Mucosa of rectum (tissue), 2 donors: ENCODE data around the gene CHST15.

Experiments
- H3K27ac ChIP-seq, 2 donors: one replicate each; pipeline ENCODE4 v1.7.0; 2013; ENCODE audit warnings: inconsistent platforms in 2 of 2, low read depth in 2 of 2, low read length in 2 of 2
- H3K27me3 ChIP-seq, 2 donors: one replicate each; pipeline ENCODE4 v1.7.0; 2013; ENCODE audit warnings: low read length in 2 of 2; ENCODE audit not compliant: control insufficient read depth in 2 of 2, insufficient read depth in 2 of 2
- H3K36me3 ChIP-seq, 2 donors: one replicate each; pipeline ENCODE4 v1.7.0; 2013; ENCODE audit warnings: low read length in 2 of 2; ENCODE audit not compliant: control insufficient read depth in 2 of 2, insufficient read depth in 2 of 2
- H3K4me1 ChIP-seq, 2 donors: one replicate each; pipeline ENCODE4 v1.7.0; 2013; ENCODE audit warnings: low read length in 2 of 2, mild to moderate bottlenecking in 1 of 2; ENCODE audit not compliant: control insufficient read depth in 2 of 2, insufficient read depth in 2 of 2
- H3K4me3 ChIP-seq, 2 donors: one replicate each; pipeline ENCODE4 v1.7.0; 2013; ENCODE audit warnings: low read length in 2 of 2
- H3K9ac ChIP-seq, 2 donors: one replicate each; pipeline ENCODE4 v1.7.0; 2013; ENCODE audit warnings: low read length in 2 of 2, low read depth in 1 of 2, mild to moderate bottlenecking in 1 of 2
- H3K9me3 ChIP-seq, 2 donors: one replicate each; pipeline ENCODE4 v1.7.0; 2013; ENCODE audit warnings: low read length in 2 of 2; ENCODE audit not compliant: control insufficient read depth in 2 of 2
- donor health status: healthy.
- donor health status: Normal muscosa, but diverticular disease.

Gene CHST15

GRCh38 chr10:124025152-124025551 is 68.2 kb downstream of the CHST15 start:
- peaks cover 0 to under 1% of the 10 kb centered on the region in 2 donors for H3K4me1 ChIP-seq
- no peaks in the 10 kb centered on the region for H3K27me3 ChIP-seq
- no peak overlapping the region for H3K27ac ChIP-seq
- H3K4me3 ChIP-seq = no peak overlapping the region
- H3K9ac ChIP-seq = no peak overlapping the region
- H3K9me3 ChIP-seq = no peaks in the 10 kb centered on the region
- H3K36me3 ChIP-seq = no peaks in the 10 kb centered on the region

GRCh38 chr10:124022066-124022465 is 71.3 kb downstream of the CHST15 start:
- Histone ChIP-seq H3K9ac (no peak overlapping the region), H3K4me3 (no peak overlapping the region), H3K4me1 (no peaks in the 10 kb centered on the region), H3K9me3 (no peaks in the 10 kb centered on the region), H3K27me3 (no peaks in the 10 kb centered on the region), H3K36me3 (peaks cover 0 to 6% of the 10 kb centered on the region in 2 donors), H3K27ac (no peak overlapping the region)

- Histone ChIP-seq H3K9me3 (no peaks in the 10 kb centered on the region), H3K27me3 (no peaks in the 10 kb centered on the region), H3K36me3 (peaks cover 0 to 6% of the 10 kb centered on the region in 2 donors), H3K4me1 (no peaks in the 10 kb centered on the region), H3K4me3 (no peak overlapping the region), H3K9ac (no peak overlapping the region), H3K27ac (no peak overlapping the region)
Observed at GRCh38 chr10:124020981-124021815, 72.2 kb downstream of the CHST15 start.

- Histone ChIP-seq H3K4me1 (no peaks in the 10 kb centered on the region), H3K36me3 (peaks cover 0 to 6% of the 10 kb centered on the region in 2 donors), H3K4me3 (no peak overlapping the region), H3K27ac (no peak overlapping the region), H3K27me3 (no peaks in the 10 kb centered on the region), H3K9me3 (no peaks in the 10 kb centered on the region), H3K9ac (no peak overlapping the region)
Observed at GRCh38 chr10:124019886-124020797, 73.3 kb downstream of the CHST15 start.

- peaks cover 0 to 6% of the 10 kb centered on the region in 2 donors for H3K36me3 ChIP-seq
- H3K4me1 ChIP-seq = no peaks in the 10 kb centered on the region
- no peak overlapping the region for H3K9ac ChIP-seq
- no peak overlapping the region for H3K27ac ChIP-seq
- no peaks in the 10 kb centered on the region for H3K9me3 ChIP-seq
- H3K27me3 ChIP-seq = no peaks in the 10 kb centered on the region
- no peak overlapping the region for H3K4me3 ChIP-seq
Observed at GRCh38 chr10:124018886-124019525, 74.4 kb downstream of the CHST15 start.

- H3K4me3 ChIP-seq = no peak overlapping the region
- H3K9me3 ChIP-seq = no peaks in the 10 kb centered on the region
- no peaks in the 10 kb centered on the region for H3K4me1 ChIP-seq
- no peak overlapping the region for H3K9ac ChIP-seq
- H3K36me3 ChIP-seq = peaks cover 0 to 6% of the 10 kb centered on the region in 2 donors
- no peak overlapping the region for H3K27ac ChIP-seq
- no peaks in the 10 kb centered on the region for H3K27me3 ChIP-seq
Observed at GRCh38 chr10:124017729-124018128, 75.7 kb downstream of the CHST15 start.

GRCh38 chr10:124016804-124017375 is 76.5 kb downstream of the CHST15 start:
- Histone ChIP-seq H3K9ac (no peak overlapping the region), H3K9me3 (no peaks in the 10 kb centered on the region), H3K4me3 (no peak overlapping the region), H3K27ac (no peak overlapping the region), H3K4me1 (no peaks in the 10 kb centered on the region), H3K36me3 (peaks cover 0 to 6% of the 10 kb centered on the region in 2 donors), H3K27me3 (no peaks in the 10 kb centered on the region)

GRCh38 chr10:124015991-124016390 is 77.4 kb downstream of the CHST15 start:
- H3K9me3 ChIP-seq = no peaks in the 10 kb centered on the region
- no peak overlapping the region for H3K4me3 ChIP-seq
- no peaks in the 10 kb centered on the region for H3K4me1 ChIP-seq
- peaks cover 0 to 6% of the 10 kb centered on the region in 2 donors for H3K36me3 ChIP-seq
- H3K9ac ChIP-seq = no peak overlapping the region
- H3K27me3 ChIP-seq = no peaks in the 10 kb centered on the region
- no peak overlapping the region for H3K27ac ChIP-seq

GRCh38 chr10:124014416-124015154 is 78.8 kb downstream of the CHST15 start:
- Histone ChIP-seq H3K4me1 (no peaks in the 10 kb centered on the region), H3K9me3 (no peaks in the 10 kb centered on the region), H3K27ac (no peak overlapping the region), H3K27me3 (no peaks in the 10 kb centered on the region), H3K9ac (no peak overlapping the region), H3K36me3 (peaks cover 0 to under 1% of the 10 kb centered on the region in 2 donors), H3K4me3 (no peak overlapping the region)
